COLO668 (cell line): ENCODE data around the gene DIS3L2.
A peak's percentile ranks its signal among the peaks of the same experiment; 100 is the strongest.
"Not testable (repeated sequence)": the region's sequence is repeated elsewhere in the genome, so short reads cannot be mapped to it uniquely, and the experiment has no call there.

Source experiments
- DNase-seq: peaks from one replicate; lab custom pipeline; 2025; ENCODE audit not compliant: unreplicated experiment; lab: John Stamatoyannopoulos, UW

Gene DIS3L2

DNA sequence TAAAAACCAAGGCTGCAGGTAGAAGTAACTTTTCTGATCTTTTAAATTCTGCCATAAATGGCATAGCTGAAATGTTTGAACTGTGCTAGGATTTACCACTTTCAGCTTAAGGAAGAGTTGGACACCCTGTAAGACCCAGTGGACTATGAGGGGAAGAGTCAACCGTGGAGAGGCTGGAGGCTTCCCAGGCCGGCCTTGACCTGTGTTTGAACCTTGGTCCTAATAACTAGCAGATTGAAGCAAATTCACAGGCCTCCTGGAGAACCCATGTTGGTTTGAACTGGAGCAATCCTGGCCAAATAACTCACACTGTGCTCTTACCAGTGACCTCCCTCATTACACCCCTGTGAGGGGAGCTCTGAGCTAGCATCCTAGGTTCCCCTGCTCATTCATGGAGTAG lies 329.8 kb downstream of the DIS3L2 start:
- DNase-seq, result no peak

DNA sequence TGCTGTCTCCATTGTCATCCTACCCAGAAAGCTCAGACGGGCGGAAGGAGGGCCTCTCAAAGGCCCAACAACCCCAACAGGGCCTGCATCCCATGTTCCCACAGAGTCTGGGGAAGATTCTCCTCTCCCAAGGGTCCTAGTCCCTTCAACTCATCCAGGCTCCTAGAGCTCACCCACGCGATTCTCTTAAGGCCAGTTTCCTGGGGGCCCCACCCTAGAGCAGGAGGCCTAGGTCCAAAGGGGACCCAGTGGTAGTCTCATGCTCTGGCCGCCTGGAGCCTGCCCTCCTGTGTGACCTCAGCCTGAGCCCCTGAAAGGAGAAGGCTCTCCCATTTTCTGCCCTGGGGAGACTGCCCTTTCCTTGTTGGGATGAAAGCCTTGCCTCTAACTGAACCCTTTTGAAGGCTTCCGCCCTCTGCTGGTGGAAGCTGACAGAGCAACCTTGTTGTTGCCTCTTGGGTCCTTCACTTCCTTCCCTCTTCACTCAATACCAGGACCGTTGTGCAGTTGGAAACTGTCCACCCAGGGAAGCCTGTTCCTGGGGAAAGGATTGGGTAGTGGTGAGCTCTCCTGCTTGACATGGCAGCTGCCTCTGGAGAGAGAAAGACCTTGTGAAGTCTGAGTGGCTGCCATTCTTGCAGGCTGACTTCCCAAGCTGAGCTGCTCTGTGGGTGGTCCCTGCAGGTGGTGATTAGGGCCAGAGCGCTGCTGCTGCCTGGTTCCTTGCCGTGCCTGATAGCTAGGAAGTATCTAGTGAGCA lies 331.1 kb downstream of the DIS3L2 start:
- DNase-seq, result peak; percentile 54

DNA sequence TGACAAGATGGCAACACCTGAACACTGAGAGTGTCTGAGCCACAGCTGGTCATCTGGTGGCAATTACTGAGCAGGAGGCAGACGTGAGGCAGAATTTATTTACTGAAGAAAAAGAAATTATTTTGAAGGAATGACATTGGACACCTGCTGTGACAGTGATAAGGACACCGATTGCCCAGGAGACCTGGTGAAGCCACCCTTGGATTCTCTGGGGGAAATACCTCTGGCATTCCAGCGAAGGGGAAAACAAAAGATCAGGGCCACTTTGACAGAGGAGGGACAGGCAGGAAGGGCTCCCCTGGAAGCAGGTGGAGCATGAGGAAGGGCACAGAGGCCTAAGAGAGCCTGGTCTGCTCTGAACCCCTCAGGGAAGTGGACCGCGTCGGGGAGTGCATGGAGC lies 331.7 kb downstream of the DIS3L2 start:
- DNase-seq, result no peak

DNA sequence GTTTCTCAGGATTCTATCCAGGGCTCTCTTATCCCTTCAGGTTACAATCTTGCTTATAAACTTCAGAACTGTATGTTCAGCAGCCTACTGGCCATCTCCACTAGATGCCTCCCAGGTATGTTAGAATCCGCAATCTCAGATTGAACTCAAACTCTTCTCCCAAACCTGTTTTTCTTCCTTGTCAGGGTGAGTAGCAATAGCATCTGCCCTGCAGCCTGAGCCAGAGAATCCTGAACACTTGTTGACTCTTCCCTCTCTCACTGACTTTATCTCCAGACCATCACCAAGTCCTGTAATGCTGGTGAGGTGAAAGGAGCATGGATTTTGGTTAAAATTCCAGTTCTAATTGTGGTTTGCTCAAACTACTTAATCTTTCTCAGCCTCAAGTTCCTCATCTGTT lies 334.5 kb downstream of the DIS3L2 start:
- DNase-seq, result no peak

DNA sequence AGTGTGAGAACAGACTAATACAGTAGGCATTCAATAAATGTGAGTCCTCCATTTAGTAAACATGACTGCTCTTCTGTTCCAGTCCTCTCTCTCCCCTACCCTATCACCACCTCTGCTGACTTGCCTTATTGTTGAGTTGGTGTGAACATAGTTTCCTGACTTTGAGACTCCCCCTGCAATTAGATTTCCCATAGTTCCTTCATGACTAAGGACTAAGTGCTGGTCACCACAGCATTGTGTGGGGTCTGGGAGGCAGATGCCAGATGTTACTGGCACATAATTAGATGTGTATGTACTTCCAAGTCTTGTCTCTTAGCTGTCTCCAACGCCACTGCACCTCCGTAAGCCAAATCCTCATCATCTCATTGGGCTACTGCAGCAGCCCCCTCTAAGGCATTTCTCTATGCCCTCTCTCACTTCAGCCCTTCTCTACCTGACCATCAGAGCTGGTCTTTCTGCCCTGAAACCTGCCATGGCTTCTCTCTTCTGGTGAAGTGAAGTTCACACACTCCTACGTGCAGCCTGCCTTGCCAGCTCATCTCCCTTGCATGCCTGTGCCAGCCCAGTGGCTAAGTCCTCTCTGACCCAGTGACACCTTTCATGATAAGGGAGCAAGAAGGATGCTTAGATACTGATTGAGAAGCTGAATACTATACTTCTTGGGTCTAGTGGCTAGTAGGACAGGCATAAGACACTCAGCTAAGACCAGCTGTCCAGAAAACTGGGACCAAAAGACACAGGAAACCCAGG lies 335.4 kb downstream of the DIS3L2 start:
- no peak for DNase-seq

DNA sequence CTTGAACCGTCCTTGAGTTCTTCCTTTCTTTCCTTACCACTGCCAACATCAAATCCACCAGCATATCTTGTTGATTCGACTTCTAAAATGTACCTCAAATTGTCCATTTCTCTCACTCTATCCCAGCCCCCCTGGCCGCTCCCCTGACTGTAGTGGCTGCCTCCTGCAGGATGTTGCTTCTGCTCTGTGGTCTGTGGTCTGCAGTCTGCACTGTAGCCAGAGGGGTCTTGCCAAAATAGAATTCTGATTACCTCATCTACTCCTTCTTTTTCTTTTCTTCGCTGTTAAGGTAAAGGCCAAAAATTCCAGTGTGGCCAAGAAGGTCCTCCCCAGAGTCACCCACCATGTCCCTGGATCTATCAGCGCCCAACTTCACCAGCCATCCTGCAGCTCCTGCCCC lies 337.6 kb downstream of the DIS3L2 start:
- no peak for DNase-seq

DNA sequence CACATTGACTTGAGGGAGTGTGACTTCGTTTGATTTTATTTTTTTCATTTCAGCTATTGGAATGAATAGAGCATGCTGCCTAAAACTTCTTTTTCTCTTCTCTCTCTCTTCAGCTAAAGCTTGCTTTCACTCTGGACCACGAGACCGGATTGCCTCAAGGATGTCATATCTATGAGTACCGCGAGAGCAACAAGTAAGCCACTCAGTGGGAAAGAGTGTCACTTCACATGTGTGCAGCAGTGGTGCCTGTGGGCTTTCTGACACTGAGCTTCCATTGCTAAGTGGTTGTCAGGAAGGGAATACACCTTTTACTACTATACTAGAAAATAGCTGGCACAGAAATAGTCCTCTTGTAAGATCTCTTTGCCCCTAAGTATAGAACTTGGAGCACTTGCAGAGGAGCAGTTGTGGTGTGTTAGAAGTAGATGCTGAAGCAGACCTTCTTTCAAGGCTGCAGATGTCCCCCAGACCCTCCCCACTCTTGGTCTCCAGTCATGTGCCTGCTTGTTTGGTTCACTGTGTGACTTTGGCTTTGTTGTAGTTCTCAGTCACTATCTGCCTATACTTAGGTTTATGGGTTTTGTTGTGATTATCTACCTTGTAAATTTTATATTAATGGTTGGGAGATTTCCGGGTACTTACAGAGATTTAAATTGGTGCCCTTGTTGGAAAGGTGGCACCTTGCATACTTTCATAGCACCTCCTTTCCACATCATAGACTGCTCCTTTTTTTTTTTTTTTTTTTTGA lies 338.6 kb downstream of the DIS3L2 start:
- DNase-seq, result no peak

DNA sequence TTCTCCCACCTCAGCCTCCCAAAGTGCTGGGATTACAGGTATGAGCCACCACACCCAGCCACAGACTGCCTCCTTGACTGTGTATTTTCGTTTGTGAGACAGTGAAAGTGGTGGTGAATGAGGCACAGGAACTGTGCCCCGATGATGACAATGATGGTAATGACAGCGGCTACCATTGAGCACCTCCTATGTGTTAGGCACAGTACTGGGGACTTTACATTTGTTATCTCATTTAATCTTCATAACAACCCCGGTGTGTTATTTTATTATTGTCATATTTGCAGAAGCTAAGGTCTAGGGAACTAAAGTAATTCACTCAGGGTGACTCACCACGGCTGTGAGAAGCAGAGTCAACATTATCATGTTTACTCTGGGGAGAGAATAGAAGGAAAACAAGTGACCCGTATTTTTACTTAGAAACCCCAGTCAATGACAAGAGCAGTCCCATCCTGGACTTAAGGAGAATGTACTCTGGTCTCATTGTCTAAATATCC lies 339.4 kb downstream of the DIS3L2 start:
- peak; percentile 50 for DNase-seq

DNA sequence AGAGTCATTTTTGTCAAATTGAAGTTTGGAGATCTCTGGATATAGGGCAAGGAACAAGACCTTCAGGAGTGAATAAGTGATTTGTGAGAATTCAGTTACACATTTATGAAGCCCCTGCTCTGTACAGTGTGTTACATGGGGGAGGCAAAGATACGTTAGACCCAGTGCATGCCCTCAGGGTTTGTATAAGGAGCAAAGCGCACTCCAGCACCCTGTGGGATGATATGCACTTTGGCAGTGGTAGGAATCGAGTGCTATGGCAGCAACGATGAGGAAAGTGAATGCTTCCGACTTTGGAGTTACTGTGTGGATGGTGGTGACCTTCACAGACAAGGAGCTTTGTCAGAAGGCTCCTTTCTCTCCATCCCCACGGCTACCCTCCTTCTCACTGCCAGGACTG lies 342.7 kb downstream of the DIS3L2 start:
- DNase-seq, result no peak

DNA sequence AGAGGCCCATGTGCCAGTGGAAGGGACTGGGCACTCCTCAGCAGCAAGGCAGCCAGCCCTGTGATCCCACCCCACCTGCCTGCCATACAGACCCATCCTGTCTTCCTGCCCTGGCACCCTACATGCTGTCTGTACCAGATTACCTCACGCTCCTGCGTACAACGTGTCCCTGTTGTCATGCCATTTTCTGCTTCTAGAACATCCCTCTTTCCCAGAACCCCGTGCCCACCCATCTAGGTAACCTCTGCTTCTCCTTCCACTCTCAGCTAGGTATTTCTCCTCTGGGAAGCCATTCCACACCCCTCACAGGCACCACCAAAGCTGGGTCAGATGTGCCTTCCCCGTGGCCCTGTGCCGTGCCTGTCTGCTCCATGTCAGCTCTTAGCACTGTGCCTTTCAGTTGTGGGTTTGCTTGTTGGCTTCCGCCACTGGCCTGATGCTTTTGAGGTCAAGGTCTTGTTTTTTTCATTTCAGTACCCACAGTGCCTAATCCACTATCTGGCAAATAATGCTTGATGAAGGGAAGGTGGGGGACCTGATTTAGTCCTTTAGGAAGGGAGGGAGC lies 345.3 kb downstream of the DIS3L2 start:
- no peak for DNase-seq

DNA sequence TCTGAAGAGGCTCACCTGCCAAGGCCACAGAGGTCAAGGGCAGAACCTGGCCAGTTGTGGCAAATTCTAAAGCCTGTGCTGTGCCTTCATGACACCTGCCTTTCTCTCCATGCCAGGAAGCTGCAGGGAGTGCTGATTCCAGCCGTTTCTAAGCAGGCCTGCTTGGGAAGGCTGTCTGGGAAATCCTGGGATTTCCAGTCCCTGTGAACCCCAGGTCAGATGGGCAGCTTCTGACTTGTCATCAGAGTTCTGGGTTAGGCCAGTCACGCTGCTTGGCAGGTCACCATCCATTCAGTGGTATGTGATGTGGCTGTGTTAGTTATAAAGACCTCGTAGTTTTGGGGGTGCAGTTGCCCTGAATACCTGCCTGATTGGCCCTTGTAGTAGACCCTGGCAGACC lies 346.3 kb downstream of the DIS3L2 start:
- DNase-seq, result no peak

DNA sequence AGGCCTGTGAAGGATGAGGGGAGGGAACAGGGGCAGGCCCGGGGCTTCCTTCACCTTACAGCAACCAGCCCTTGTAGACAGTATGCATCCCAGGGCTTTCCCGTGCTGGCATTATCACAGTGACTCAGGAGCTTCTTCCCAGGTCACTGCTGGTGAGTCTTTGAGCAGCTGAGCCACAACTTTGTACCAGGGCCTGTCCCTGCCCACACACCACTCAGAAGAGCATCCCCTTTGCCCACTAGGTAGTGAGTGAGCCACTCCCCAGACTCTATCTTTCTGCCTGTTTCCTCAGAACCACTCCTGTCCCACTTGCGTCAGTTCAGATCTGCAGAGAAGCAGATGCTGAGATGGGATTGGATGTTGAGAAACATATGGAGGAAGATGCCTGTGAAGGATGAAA lies 347.5 kb downstream of the DIS3L2 start:
- no peak for DNase-seq

DNA sequence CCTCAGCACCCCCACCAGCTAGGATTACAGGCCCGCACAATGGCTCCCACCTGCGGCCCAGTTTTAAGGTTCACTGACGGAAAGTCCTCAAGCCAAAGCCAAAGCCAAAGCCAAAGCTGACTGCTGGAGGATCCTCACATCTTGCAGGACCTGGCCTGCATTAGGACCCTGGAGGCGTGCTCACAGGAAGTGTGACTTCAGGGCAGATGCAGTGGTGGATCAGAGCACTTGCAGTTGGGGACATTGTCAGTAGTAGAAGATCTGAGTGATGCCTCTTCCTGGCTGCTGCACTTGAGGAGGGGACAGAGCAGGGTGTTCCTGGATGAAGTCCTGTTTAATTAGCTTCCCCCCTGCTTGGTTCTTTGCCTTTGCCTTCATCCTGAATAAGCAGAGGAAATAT lies 348.1 kb downstream of the DIS3L2 start:
- DNase-seq, result no peak

DNA sequence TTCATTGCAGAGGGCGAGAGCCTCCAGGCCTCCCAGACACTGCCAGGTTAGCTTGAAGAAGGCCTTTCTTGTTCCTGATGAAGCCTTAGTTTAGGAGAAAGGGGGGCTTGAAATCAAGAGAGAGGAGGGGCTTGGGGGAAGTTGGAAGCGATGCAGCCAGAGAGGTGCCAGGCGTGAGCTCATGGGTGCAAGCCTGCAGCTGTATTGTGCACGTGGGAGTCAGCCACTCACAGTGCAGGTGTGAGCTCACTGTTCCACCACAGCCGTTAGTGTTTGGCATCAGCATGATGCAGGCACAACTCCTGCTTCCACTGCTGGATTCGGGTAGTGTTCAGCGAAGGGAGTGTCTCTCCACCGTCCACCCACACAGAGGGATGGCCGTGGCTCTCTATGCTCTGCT lies 348.6 kb downstream of the DIS3L2 start:
- no peak for DNase-seq

DNA sequence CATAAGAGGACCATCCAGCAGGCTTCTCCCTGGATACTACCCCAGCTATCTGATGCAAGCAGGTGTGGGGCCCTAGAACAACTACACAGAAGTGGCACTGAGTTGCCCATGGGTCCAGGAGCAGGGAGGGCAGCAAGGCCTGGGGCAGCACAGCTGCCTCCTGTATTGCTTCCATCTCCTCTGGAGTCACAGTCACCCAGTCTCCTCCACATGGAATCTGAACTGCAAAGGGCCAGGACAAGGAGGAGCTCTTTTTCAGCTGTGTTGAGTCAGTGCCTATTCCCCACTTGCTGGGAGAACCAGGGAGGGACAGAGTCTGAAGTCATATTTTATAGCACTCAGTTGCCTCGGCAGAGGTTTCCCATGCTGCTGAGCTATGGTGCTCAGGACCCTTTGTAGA lies 349.2 kb downstream of the DIS3L2 start:
- no peak for DNase-seq

DNA sequence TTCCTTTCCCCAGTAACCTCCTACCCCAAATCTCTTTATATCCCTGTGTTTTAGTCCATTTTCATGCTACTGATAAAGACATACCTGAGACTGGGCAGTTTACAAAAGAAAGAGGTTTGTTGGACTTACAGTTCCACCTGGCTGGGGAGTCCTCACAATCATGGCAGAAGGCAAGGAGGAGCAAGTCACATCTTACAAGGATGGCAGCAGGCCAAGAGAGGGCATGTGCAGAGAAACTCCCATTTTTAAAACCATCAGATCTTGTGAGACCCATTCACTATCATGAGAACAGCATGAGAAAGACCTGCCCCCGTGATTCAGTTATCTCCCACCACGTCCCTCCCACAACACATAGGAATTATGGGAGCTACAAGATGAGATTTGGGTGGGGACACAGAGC lies 352.1 kb downstream of the DIS3L2 start:
- DNase-seq, result not testable (repeated sequence)

DNA sequence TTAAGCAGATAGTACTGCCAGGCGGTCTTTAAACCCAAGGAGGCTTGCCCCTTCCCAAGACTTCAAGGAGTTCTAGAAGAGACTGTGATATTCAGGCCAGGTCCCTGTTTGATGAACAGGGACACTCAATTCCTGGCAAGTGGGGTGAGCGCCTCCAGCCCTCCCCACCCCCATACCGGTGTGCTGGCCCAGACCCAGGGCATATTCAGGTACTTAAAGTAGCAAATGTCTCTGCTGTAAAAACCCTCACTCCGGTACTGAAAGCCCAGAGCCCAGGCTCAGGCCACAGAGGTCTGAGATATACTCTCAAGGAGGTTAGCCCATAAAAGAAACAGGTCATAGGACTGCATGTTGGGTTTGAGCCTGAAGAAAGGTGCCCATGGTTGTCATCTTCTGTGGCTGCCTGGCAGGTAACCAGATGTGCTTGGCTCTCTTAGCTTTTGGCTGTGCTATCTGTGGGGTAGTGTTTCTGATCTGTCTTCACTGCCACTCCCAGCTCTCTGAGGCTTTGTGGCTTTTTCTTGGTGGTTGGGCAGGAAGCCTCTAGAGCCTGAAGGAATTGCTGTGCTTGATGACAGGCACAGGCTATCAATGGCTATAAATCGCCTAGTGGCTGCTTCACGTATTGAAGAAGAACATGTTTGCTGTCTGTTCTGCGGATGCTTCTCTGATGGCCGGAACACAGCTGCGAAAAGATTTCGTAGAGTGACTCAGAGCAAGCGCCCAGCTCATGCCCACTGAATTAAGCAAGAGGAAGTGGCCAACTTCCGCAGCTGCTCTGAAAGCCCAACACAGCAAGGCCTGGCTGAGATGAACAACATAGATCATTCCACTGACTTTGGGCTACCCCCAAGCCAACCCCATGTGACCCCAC lies 353.8 kb downstream of the DIS3L2 start:
- DNase-seq, result no peak

DNA sequence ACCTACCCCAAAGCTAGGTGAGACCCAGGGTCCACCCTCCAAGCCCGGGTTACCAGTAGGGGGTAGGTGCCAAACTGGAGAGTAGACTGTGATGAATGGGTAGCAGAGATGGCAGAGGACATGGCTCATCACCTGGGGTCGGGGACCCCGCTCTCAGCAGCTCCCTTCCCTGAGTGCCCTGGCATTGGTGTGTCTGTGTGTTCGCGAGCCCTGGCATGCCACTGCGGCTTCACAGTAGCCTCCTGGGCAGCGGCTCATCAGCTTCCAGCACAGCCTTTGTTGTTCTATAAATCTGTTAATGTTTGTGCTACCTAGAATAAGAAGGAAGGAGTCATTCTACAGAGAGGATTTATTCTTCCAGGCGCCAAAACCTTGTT lies 354.4 kb downstream of the DIS3L2 start:
- DNase-seq, result no peak

DNA sequence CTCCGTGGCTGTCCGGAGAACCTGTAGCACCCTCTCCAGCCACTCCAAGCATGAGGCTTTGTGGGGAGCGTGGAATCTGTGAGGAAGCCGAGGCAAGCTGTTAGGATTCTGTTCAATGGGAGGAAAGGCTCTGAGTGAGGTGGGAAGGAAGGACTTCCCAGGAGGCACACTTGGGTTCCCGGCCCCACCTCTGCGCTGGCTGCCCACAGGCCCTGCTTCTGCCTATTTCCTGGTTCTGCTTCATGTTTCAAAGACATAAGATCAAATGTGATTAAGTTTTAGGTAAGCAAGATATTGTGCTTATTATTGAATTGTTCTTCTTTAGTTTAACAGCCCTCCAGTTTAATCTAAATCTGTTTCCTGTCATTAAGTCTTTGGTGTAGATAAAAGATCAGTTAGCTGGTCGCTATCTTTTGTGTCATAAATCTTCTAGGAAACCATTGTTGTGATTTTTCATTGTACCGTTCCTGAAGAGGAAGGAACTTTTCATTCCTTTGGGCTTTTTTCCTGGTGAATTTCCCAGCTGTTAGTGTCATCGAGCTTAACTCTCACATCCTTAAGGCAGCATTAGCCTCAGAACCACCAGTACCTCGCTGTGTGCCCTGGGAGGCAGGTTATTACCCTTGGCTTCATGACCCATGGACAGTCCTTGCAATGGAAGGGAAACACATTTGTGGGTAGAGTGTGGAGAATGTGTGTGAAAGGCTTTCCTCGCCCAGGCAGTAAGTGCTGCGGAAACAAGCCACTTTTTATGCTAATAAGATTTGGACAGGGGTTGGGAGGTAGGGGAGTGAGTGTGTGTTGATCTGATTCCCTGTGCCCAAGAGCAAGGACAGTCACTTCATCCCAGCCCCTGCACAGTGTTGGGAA lies 355.2 kb downstream of the DIS3L2 start:
- no peak for DNase-seq
